ENCODE data around the gene TNS3. TPM values are rescaled to one million over a fixed set of nuclear protein-coding genes. Genes with fewer than 3 reads are reported as not detected.

TNS3 gene
- total and polyA plus RNA-seq, 10 of the 15 experiments (the other 5 are each of a cell fraction or from before 2014, with no cell fraction given): 0.27 to 2.7 (median 0.79) TPM

DNA sequence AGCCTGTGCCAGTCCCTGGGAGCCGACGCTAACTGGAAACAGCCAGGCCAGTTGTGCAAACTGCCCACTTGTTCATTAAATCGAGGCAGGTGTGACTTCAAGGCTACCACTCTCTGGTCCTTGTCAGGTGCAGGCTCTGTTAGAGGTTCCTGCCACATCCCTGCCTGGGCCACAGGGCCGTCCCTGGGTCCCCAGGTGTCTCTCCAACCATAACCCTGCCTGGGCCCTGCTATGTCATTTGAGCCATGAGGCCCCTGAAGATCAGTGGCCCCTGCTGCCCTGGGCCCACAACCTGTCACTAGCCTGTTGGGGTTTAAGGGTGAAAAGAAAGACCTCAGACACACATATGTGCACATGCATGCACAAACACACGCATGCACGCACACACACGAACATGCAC is 326.9 kb downstream of the TNS3 start (continued):
- TF ChIP-seq GABPA (IDR thresholded peaks at IDR 0.05; ENCODE audit: low read depth): no peak

DNA sequence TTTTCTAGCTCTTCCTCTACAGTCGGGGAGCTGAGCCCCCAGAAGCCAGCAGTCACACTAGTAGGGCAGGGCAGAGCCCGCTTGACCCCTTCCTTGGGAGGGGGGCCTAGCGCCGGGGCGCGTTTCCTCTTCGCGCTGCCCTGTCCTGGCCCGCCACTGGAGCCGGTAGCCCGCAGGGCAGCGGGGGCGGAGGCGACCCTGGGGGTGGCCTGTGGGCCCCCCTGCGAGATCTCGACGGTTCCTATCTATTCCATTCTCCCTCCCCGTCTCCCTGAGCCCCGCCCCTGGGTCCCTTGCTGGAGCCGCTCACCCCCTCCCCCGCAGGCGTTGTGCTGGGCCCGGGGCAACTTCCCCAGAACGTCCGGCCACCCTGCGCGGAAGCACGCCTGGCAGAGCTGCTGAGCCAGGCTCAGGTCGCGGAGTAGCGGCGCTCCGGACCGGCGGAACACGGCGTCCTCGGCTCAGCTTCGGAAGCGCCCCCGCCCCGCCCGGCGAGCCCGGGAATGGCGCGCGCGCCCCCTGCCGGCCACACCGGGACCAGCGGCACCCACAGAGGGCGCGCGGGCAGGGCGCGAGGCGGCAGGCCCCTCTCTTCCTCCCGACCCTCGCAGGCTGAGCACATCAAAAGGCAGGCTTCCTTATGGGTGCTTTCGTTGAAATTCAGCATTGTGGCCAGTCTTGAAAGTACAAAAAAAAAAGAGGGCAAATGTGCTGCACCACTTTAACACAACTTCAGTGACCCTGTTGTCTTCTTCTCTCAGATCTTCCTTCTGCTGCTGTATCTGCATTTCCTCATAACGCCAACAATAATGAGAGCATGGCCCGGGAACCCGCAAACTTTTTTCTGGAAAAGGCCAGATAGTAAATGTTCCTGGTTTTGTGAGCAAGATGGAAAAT is 327.6 kb downstream of the TNS3 start:
- H3K27me3 ChIP-seq (replicated peaks in 1 of 2; ENCODE audit: control insufficient read depth in 2 of 2, insufficient read depth in 2 of 2, low read length in 1 of 2): peaks cover 0 to 4% of the 10 kb centered on the region in 2 experiments; a peak in 2 of 4 replicates
- BruUV-seq (replicated peaks): no TSS peak
- TF ChIP-seq, protein P1, sequence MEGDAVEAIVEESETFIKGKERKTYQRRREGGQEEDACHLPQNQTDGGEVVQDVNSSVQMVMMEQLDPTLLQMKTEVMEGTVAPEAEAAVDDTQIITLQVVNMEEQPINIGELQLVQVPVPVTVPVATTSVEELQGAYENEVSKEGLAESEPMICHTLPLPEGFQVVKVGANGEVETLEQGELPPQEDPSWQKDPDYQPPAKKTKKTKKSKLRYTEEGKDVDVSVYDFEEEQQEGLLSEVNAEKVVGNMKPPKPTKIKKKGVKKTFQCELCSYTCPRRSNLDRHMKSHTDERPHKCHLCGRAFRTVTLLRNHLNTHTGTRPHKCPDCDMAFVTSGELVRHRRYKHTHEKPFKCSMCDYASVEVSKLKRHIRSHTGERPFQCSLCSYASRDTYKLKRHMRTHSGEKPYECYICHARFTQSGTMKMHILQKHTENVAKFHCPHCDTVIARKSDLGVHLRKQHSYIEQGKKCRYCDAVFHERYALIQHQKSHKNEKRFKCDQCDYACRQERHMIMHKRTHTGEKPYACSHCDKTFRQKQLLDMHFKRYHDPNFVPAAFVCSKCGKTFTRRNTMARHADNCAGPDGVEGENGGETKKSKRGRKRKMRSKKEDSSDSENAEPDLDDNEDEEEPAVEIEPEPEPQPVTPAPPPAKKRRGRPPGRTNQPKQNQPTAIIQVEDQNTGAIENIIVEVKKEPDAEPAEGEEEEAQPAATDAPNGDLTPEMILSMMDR (IDR thresholded peaks at IDR 0.05 in 2 of 3, conservative IDR thresholded peaks at IDR 0.05 in 1 of 3; ENCODE audit: control insufficient read depth in 2 of 3, extremely low read depth in 1 of 3, insufficient read depth in 1 of 3, low read depth in 3 of 3, low read length in 3 of 3): peak; percentile 63 to 78 (median 65); a peak in 5 of 6 replicates
- TF ChIP-seq ZNF207 (IDR thresholded peaks at IDR 0.05; ENCODE audit: borderline replicate concordance): 0 out of 2 replicates have a peak, but pooled peaks have one; percentile 35
- TF ChIP-seq NFIC (IDR thresholded peaks at IDR 0.05; ENCODE audit: low read depth, low read length): no peak
- no peak for TF ChIP-seq ATF7 (IDR thresholded peaks at IDR 0.05; ENCODE audit: low read depth)
- TF ChIP-seq SMARCA5 (IDR thresholded peaks at IDR 0.05): peak; percentile 80
- TF ChIP-seq LARP7 (IDR thresholded peaks at IDR 0.05): peak; percentile 41; the same call in 1 of the 2 replicates
- peak; percentile 26; the same call in 1 of the 2 replicates for TF ChIP-seq ZNF24 (IDR thresholded peaks at IDR 0.05)
- TF ChIP-seq GATAD2B (conservative IDR thresholded peaks at IDR 0.05; ENCODE audit: low read depth): peak; percentile 48; the same call in 1 of the 2 replicates
- 0 out of 2 replicates have a peak, but pooled peaks have one; percentile 45 for TF ChIP-seq BACH1 (IDR thresholded peaks at IDR 0.05; ENCODE audit: borderline replicate concordance)
- TF ChIP-seq RELA (IDR thresholded peaks at IDR 0.05; ENCODE audit: borderline replicate concordance, partially characterized antibody): no peak
- 0 out of 2 replicates have a peak, but pooled peaks have one; percentile 10 for TF ChIP-seq CHD2 (IDR thresholded peaks at IDR 0.05; ENCODE audit: borderline replicate concordance, low read depth, low read length)
- TF ChIP-seq POLR2AphosphoS2 (IDR thresholded peaks at IDR 0.05; ENCODE audit: low read depth, low read length): no peak
- peak; percentile 33; the same call in 1 of the 2 replicates for TF ChIP-seq NR2F1 (conservative IDR thresholded peaks at IDR 0.05)
- TF ChIP-seq, protein P2, sequence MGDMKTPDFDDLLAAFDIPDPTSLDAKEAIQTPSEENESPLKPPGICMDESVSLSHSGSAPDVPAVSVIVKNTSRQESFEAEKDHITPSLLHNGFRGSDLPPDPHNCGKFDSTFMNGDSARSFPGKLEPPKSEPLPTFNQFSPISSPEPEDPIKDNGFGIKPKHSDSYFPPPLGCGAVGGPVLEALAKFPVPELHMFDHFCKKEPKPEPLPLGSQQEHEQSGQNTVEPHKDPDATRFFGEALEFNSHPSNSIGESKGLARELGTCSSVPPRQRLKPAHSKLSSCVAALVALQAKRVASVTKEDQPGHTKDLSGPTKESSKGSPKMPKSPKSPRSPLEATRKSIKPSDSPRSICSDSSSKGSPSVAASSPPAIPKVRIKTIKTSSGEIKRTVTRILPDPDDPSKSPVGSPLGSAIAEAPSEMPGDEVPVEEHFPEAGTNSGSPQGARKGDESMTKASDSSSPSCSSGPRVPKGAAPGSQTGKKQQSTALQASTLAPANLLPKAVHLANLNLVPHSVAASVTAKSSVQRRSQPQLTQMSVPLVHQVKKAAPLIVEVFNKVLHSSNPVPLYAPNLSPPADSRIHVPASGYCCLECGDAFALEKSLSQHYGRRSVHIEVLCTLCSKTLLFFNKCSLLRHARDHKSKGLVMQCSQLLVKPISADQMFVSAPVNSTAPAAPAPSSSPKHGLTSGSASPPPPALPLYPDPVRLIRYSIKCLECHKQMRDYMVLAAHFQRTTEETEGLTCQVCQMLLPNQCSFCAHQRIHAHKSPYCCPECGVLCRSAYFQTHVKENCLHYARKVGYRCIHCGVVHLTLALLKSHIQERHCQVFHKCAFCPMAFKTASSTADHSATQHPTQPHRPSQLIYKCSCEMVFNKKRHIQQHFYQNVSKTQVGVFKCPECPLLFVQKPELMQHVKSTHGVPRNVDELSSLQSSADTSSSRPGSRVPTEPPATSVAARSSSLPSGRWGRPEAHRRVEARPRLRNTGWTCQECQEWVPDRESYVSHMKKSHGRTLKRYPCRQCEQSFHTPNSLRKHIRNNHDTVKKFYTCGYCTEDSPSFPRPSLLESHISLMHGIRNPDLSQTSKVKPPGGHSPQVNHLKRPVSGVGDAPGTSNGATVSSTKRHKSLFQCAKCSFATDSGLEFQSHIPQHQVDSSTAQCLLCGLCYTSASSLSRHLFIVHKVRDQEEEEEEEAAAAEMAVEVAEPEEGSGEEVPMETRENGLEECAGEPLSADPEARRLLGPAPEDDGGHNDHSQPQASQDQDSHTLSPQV (IDR thresholded peaks at IDR 0.05): peak; percentile 41; the same call in 1 of the 2 replicates

More for the DNA sequence above, 327.6 kb downstream of the TNS3 start:
- ChIA-PET SMC1A (ENCODE audit: uncharacterized antibody, unreplicated experiment) (interaction anchor here (0.6 to 1.1 kb wide), 5 partner anchors 9 to 383 kb away, joined by 3 to 4 read pairs (median 3); no protein-coding TSS in a partner anchor), CTCF (interaction anchor here (0.6 to 4.1 kb wide), 9 partner anchors 12 to 1504 kb away, joined by 3 to 17 read pairs (median 4); no protein-coding TSS in a partner anchor), RAD21 (ENCODE audit: unreplicated experiment) (interaction anchor here (1.4 to 1.8 kb wide), 2 partner anchors 1331 to 1363 kb away, joined by 3 to 8 read pairs; no protein-coding TSS in a partner anchor), POLR2A (no interaction called here)
- no peaks in the 10 kb centered on the region for H3K36me3 ChIP-seq (ENCODE audit: control insufficient read depth in 2 of 2, insufficient read depth in 2 of 2, low read length in 1 of 2)
- H3K79me2 ChIP-seq (ENCODE audit: control insufficient read depth, insufficient read depth, low read length): no peaks in the 10 kb centered on the region
- 13% methylated on average over 43 of the region's 64 CpGs for WGBS (ENCODE audit: insufficient coverage, insufficient replicate concordance, low lambda C conversion rate, missing lambda C conversion rate)
- no peak for FAIRE-seq
- no peak overlapping the region for H3K4me2 ChIP-seq (ENCODE audit: control insufficient read depth, insufficient read depth)
- no peak for DNase-seq (ENCODE audit: low read depth, low spot score)
- peak; percentile 97 for ATAC-seq
- no peaks in the 10 kb centered on the region for H3K9me3 ChIP-seq (replicated peaks; ENCODE audit: control insufficient read depth, insufficient read depth, low read length)
- H4K20me1 ChIP-seq (ENCODE audit: control insufficient read depth, insufficient read depth): no peaks in the 10 kb centered on the region
- peak overlapping the region; percentile 27; the same call in 1 of the 2 replicates for H3K4me3 ChIP-seq
- H3K27ac ChIP-seq (ENCODE audit: control insufficient read depth, insufficient read depth): no peak overlapping the region
- in situ Hi-C loops (cut with MboI) (no loop called here), intact Hi-C loops (cut with micrococcal nuclease; ENCODE audit: unreplicated experiment) (loop anchor here (5.0 to 10.0 kb wide), 3 partner anchors 72 to 1340 kb away; no protein-coding TSS in a partner anchor)
- no peak overlapping the region for H3K9ac ChIP-seq (ENCODE audit: control insufficient read depth, insufficient read depth, low read length)
- H2AFZ ChIP-seq (ENCODE audit: control insufficient read depth, low read depth, low read length): 0 out of 2 replicates have a peak overlapping the region, but pooled peaks have one; percentile 18
- no peaks in the 10 kb centered on the region for H3K4me1 ChIP-seq (ENCODE audit: control insufficient read depth, insufficient read depth, low read length)

Data from GM12878 (cell line).